Activated T-cell treated with anti-CD3 and anti-CD28 coated beads for 24 hours (primary cell): Measurements from ENCODE around the gene TUBB4A.

Experiments used
- DNase-seq: peaks from one replicate; pipeline ENCODE4 v3.0.0-alpha.2; 2020; ENCODE audit warnings: low read depth

The TUBB4A gene

GRCh38 chr19:6494438-6495036 is 7.6 kb downstream of the TUBB4A start:
- no peak for DNase-seq

GRCh38 chr19:6491802-6492592 is 10.1 kb downstream of the TUBB4A start:
- DNase-seq: no peak

- no peak for DNase-seq
Measured at GRCh38 chr19:6490134-6490533, 12.0 kb downstream of the TUBB4A start.

- no peak for DNase-seq
Measured at GRCh38 chr19:6489278-6490061, 12.6 kb downstream of the TUBB4A start.

GRCh38 chr19:6484831-6485230 is 17.3 kb downstream of the TUBB4A start:
- DNase-seq: no peak

GRCh38 chr19:6484230-6484629 is 17.9 kb downstream of the TUBB4A start:
- DNase-seq: no peak

- no peak for DNase-seq
Measured at GRCh38 chr19:6483235-6483634, 18.9 kb downstream of the TUBB4A start.

- DNase-seq: no peak
Measured at GRCh38 chr19:6482343-6482686, 19.8 kb downstream of the TUBB4A start.

- peak; percentile 59 for DNase-seq
Measured at GRCh38 chr19:6481541-6482342, 20.4 kb downstream of the TUBB4A start, which contains the start of gene DENND1C. TSS of gene DENND1C (minus strand) at chr19:6481787. CDS start at chr19:6481695, 92 bp downstream.

GRCh38 chr19:6480848-6481415 is 21.2 kb downstream of the TUBB4A start:
- DNase-seq: no peak

GRCh38 chr19:6479836-6480398 is 22.2 kb downstream of the TUBB4A start:
- DNase-seq: no peak

- no peak for DNase-seq
Measured at GRCh38 chr19:6478815-6479214, 23.3 kb downstream of the TUBB4A start.

- DNase-seq: no peak
Measured at GRCh38 chr19:6476896-6477431, 25.1 kb downstream of the TUBB4A start.

GRCh38 chr19:6476155-6476895 is 25.8 kb downstream of the TUBB4A start:
- peak; percentile 54 for DNase-seq

GRCh38 chr19:6475321-6476108 is 26.6 kb downstream of the TUBB4A start:
- no peak for DNase-seq

- DNase-seq: no peak
Measured at GRCh38 chr19:6473647-6474046, 28.5 kb downstream of the TUBB4A start.

- DNase-seq: no peak
Measured at GRCh38 chr19:6472713-6473112, 29.4 kb downstream of the TUBB4A start.

GRCh38 chr19:6471076-6471475 is 31.0 kb downstream of the TUBB4A start:
- DNase-seq: no peak

- DNase-seq: no peak
Measured at GRCh38 chr19:6470173-6470572, 31.9 kb downstream of the TUBB4A start.

- no peak for DNase-seq
Measured at GRCh38 chr19:6467384-6467783, 34.7 kb downstream of the TUBB4A start.
